Measurements from ENCODE around the gene P2RX3.

GRCh38 chr11:57327721-57328120 lies 10.4 kb upstream of the P2RX3 start:
- TF ChIP-seq, protein P1, sequence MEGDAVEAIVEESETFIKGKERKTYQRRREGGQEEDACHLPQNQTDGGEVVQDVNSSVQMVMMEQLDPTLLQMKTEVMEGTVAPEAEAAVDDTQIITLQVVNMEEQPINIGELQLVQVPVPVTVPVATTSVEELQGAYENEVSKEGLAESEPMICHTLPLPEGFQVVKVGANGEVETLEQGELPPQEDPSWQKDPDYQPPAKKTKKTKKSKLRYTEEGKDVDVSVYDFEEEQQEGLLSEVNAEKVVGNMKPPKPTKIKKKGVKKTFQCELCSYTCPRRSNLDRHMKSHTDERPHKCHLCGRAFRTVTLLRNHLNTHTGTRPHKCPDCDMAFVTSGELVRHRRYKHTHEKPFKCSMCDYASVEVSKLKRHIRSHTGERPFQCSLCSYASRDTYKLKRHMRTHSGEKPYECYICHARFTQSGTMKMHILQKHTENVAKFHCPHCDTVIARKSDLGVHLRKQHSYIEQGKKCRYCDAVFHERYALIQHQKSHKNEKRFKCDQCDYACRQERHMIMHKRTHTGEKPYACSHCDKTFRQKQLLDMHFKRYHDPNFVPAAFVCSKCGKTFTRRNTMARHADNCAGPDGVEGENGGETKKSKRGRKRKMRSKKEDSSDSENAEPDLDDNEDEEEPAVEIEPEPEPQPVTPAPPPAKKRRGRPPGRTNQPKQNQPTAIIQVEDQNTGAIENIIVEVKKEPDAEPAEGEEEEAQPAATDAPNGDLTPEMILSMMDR (IDR thresholded peaks at IDR 0.05): no peak
- TF ChIP-seq POLR2A (IDR thresholded peaks at IDR 0.05): no peak
